K562 (cell line): ENCODE data around the gene SAP30BP. TPM values are rescaled to one million over a fixed set of nuclear protein-coding genes. Genes with fewer than 3 reads are reported as not detected.

ENCODE experiments used
- ATAC-seq: fragments of 200-7000 bp; cut with Tn5 transposase; 3 replicates; pipeline ENCODE4 v1.9.1; 2020; ENCODE audit warnings: moderate library complexity
- BruUV-seq: library from RNA; stranded (reverse); fragments of 400-500 nt; replicated peaks from 2 replicates; lab custom pipeline; 2021; lab: Mats Ljungman, UMichigan
- CTCF ChIA-PET: fragments of 300-600 bp; formaldehyde crosslinking; extraction: SDS; loops from one replicate; lab custom pipeline; 2021; ENCODE audit warnings: low intra/inter-chr PET ratio; lab: Yijun Ruan, JAX
- POLR2A ChIA-PET: fragments of 300-600, 350-650 bp; sonication (Branson Sonifier 250); formaldehyde crosslinking; extraction: SDS; loops from one replicate; lab custom pipeline; 2021; ENCODE audit warnings: antibody characterized with exemption, inconsistent platforms; lab: Yijun Ruan, JAX
- DNase-seq, 4 experiments: peaks; one replicate each; pipeline versions ENCODE4 v3.0.0 to v3.0.0-alpha.2; 2011 to 2018; ENCODE audit warnings: low spot score in 3 of 4, mixed read lengths in 3 of 4; ENCODE audit errors: extremely low read depth in 1 of 4
- FAIRE-seq: peaks from 2 replicates; lab custom pipeline; 2011; peaks lifted over from hg19 to GRCh38; lab: Jason Lieb, UNC
- H2AFZ ChIP-seq: 2 replicates; pipeline ENCODE4 v1.6.0; 2011; ENCODE audit warnings: low read depth, low read length, control low read depth, inconsistent platforms
- H3K27ac ChIP-seq: fragments of 200-600 bp; 3 replicates; pipeline ENCODE4 v1.8.0; 2011; ENCODE audit warnings: low read depth, mild to moderate bottlenecking, control low read depth, inconsistent platforms, low read length, moderate library complexity, mixed read lengths; ENCODE audit errors: extremely low read depth
- H3K27me3 ChIP-seq, 2 experiments: fragments of 300-600 bp in 1 of 2; 2 replicates in 1 of 2; 3 replicates in 1 of 2; pipeline versions ENCODE4 v1.6.0 to v1.8.0; 2011; ENCODE audit warnings: inconsistent platforms in 2 of 2, low read length in 2 of 2, mild to moderate bottlenecking in 1 of 2, mixed read lengths in 1 of 2, moderate library complexity in 1 of 2; ENCODE audit not compliant: control insufficient read depth in 2 of 2, insufficient read depth in 2 of 2
- H3K36me3 ChIP-seq: fragments of 300-600 bp; 3 replicates; pipeline ENCODE4 v1.8.0; 2011; ENCODE audit warnings: mild to moderate bottlenecking, low read length, inconsistent platforms; ENCODE audit not compliant: control insufficient read depth, insufficient read depth
- H3K4me1 ChIP-seq, 2 experiments: fragments of 200-600 bp in 1 of 2; replicated peaks in 1 of 2; 2 replicates in 1 of 2; 3 replicates in 1 of 2; pipeline versions ENCODE4 v1.5.1 to v1.8.0; 2011; ENCODE audit warnings: inconsistent platforms in 2 of 2, low read length in 2 of 2, mild to moderate bottlenecking in 1 of 2, mixed read lengths in 1 of 2, moderate library complexity in 1 of 2; ENCODE audit not compliant: control insufficient read depth in 2 of 2, insufficient read depth in 2 of 2
- H3K4me2 ChIP-seq: 2 replicates; pipeline ENCODE4 v1.6.1; 2011; ENCODE audit warnings: low read length, control low read depth, inconsistent platforms, mixed read lengths; ENCODE audit not compliant: insufficient read depth
- H3K4me3 ChIP-seq: fragments of 200-600 bp; sonication (generic), shearing (Covaris generic); 2 replicates; pipeline ENCODE4 v1.5.1; 2016; ENCODE audit warnings: control low read depth, inconsistent platforms
- H3K79me2 ChIP-seq: fragments of 200-600 bp; 3 replicates; pipeline ENCODE4 v1.8.0; 2011; ENCODE audit warnings: low read length, inconsistent platforms; ENCODE audit not compliant: control insufficient read depth, insufficient read depth
- H3K9ac ChIP-seq, 2 experiments: 2 replicates each; pipeline versions ENCODE4 v1.6.0 to v1.6.1; 2011; ENCODE audit warnings: low read depth in 2 of 2, low read length in 2 of 2, control low read depth in 1 of 2, inconsistent platforms in 1 of 2, mild to moderate bottlenecking in 1 of 2, mixed read lengths in 1 of 2; ENCODE audit not compliant: insufficient read depth in 1 of 2
- H3K9me1 ChIP-seq: one replicate; pipeline ENCODE4 v1.6.0; 2011; ENCODE audit warnings: inconsistent platforms, mild to moderate bottlenecking, low read length, moderate library complexity; ENCODE audit not compliant: control insufficient read depth, insufficient read depth
- H3K9me3 ChIP-seq: replicated peaks from 2 replicates; pipeline ENCODE4 v1.5.1; 2011; ENCODE audit warnings: low read depth, low read length, inconsistent platforms; ENCODE audit not compliant: control insufficient read depth, insufficient read depth
- H4K20me1 ChIP-seq: replicated peaks from 2 replicates; pipeline ENCODE4 v1.6.1; 2011; ENCODE audit warnings: low read length, inconsistent platforms, mixed read lengths; ENCODE audit not compliant: control insufficient read depth, insufficient read depth
- ATF1 ChIP-seq, 2 experiments: fragments of 450-650 bp in 1 of 2; IDR thresholded peaks; 2 replicates each; pipeline ENCODE4 v1.6.1; 2016; ENCODE audit warnings: missing compliant biosample characterization in 1 of 2, missing genetic modification characterization in 1 of 2
- CC2D1A ChIP-seq: fragments of 450-650 bp; IDR thresholded peaks from 2 replicates; pipeline ENCODE4 v1.6.1; 2017; ENCODE audit warnings: mild to moderate bottlenecking
- GATAD2A ChIP-seq: fragments of 450-650 bp; IDR thresholded peaks from 2 replicates; pipeline ENCODE4 v1.6.1; 2017
- HDAC1 ChIP-seq, 2 experiments: fragments of 450-650 bp; IDR thresholded peaks; 2 replicates each; pipeline ENCODE4 v1.6.1; 2016 to 2017; ENCODE audit warnings: inconsistent platforms in 1 of 2, mild to moderate bottlenecking in 1 of 2, moderate library complexity in 1 of 2
- HDAC3 ChIP-seq: fragments of 450-650 bp; IDR thresholded peaks from 2 replicates; pipeline ENCODE4 v1.6.1; 2018; ENCODE audit warnings: borderline replicate concordance, mild to moderate bottlenecking, moderate library complexity; ENCODE audit not compliant: partially characterized antibody
- POLR3A ChIP-seq: IDR thresholded peaks from 2 replicates; pipeline ENCODE4 v1.6.1; 2011; ENCODE audit warnings: borderline replicate concordance, mild to moderate bottlenecking, moderate library complexity; ENCODE audit not compliant: insufficient read length, insufficient read depth; ENCODE audit errors: extremely low read depth
- STAT5B ChIP-seq: fragments of 250-450 bp; sonication (Bioruptor Pico); IDR thresholded peaks from 2 replicates; pipeline ENCODE4 v1.8.0; 2021; ENCODE audit warnings: mild to moderate bottlenecking, inconsistent platforms
- WGBS: fragments of 100-300 bp; shearing (Covaris generic); methylation state at CpG from one replicate; pipeline ENCODE4 v1.1.6; 2016; ENCODE audit warnings: low coverage, mixed read lengths; ENCODE audit not compliant: insufficient coverage; ENCODE audit errors: missing lambda C conversion rate; 5-methylcytosine and 5-hydroxymethylcytosine counted together
- in situ Hi-C: fragments of 300-500 bp; cut with MboI; formaldehyde crosslinking; loops from 4 replicates; pipeline ENCODE4 v1.15.0; 2018; ENCODE audit warnings: inconsistent platforms, mixed read lengths
- intact Hi-C: fragments of 100-400 bp; cut with micrococcal nuclease; formaldehyde crosslinking; loops from 2 replicates; pipeline ENCODE4 v1.14.2; 2022
- polyA plus RNA-seq, 8 experiments: library from polyadenylated mRNA; depleted of rRNA in 4 of 8; stranded (reverse) in 5 of 8; unstranded in 3 of 8; fragments of >200 nt; fragmentation: Nextera tagmentation in 2 of 8; fragmentation: Illumina TruSeq in 1 of 8; extraction: Ambion mirVana in 2 of 8; extraction: Trizol in 1 of 8; gene quantifications; 2 replicates each; pipeline versions ENCODE4 v1.2.1 to v1.2.3, GENCODE V29; 2011 to 2014; ENCODE audit warnings: inconsistent platforms in 1 of 8, missing spikeins in 1 of 8
- total RNA-seq, 7 experiments: library from RNA; depleted of rRNA in 6 of 7; stranded (reverse); fragments of >200 nt in 6 of 7; fragmentation: Illumina TruSeq in 2 of 7; extraction: Trizol in 2 of 7; gene quantifications; 2 replicates each; pipeline versions ENCODE4 v1.2.1 to v1.2.3, GENCODE V29; 2011 to 2021; ENCODE audit warnings: low replicate concordance in 1 of 7
- TF ChIP-seq, protein P1 (sequence below): fragments of 250-450 bp; sonication (Bioruptor Pico); IDR thresholded peaks from 2 replicates; pipeline ENCODE4 v1.8.0; 2022; ENCODE audit warnings: moderate library complexity, mild to moderate bottlenecking, inconsistent platforms
- TF ChIP-seq, protein P2 (sequence below), 2 experiments: fragments of 250-450 bp in 1 of 2; fragments of 450-650 bp in 1 of 2; sonication (Bioruptor Pico) in 1 of 2; IDR thresholded peaks; 2 replicates each; pipeline versions ENCODE4 v1.6.1 to v1.8.0; 2016 to 2021; ENCODE audit warnings: mild to moderate bottlenecking in 2 of 2, moderate library complexity in 2 of 2, missing compliant biosample characterization in 1 of 2, missing genetic modification characterization in 1 of 2
- TF ChIP-seq, protein P3 (sequence below), 2 experiments: fragments of 450-650 bp in 1 of 2; sonication (generic) in 1 of 2; formaldehyde crosslinking in 1 of 2; IDR thresholded peaks; 2 replicates each; pipeline versions ENCODE4 v1.7.1 to v1.9.0; 2016 to 2022; ENCODE audit warnings: inconsistent platforms in 1 of 2, mild to moderate bottlenecking in 1 of 2, missing genetic modification reagents in 1 of 2

Gene SAP30BP
- total and polyA plus RNA-seq, 9 of the 15 experiments (the other 6 are each of a cell fraction or from before 2014, with no cell fraction given): 45.3 to 154 (median 71.7) TPM

DNA sequence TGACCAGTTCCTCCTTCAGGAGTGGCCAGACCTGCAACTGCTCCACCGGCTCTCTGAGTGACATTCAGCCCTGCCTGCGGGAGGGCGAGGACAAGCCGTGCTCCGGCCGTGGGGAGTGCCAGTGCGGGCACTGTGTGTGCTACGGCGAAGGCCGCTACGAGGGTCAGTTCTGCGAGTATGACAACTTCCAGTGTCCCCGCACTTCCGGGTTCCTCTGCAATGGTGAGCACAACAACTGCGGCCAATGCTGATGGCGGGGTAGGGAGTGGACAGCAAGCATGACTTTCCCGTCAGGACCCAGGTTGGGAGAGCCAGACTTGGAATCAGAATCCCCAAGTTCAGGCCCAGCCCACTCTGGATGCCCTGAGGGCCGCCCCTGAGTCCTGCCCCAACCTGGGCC, 66.3 kb downstream of the SAP30BP start:
- FAIRE-seq: no peak
- Histone ChIP-seq H2AFZ (no peak overlapping the region), H4K20me1 (no peaks in the 10 kb centered on the region), H3K9ac (peak overlapping the region in 1 of 2 experiments; percentile 10; a peak in 1 of 4 replicates), H3K36me3 (no peaks in the 10 kb centered on the region), H3K9me3 (no peaks in the 10 kb centered on the region), H3K27me3 (peaks cover 0 to 20% of the 10 kb centered on the region in 2 experiments; a peak in 3 of 5 replicates), H3K79me2 (no peaks in the 10 kb centered on the region), H3K4me3 (no peak overlapping the region), H3K27ac (no peak overlapping the region), H3K4me2 (no peak overlapping the region), H3K9me1 (no peaks in the 10 kb centered on the region), H3K4me1 (peaks cover 0 to 49% of the 10 kb centered on the region in 2 experiments; a peak in 2 of 5 replicates)
- POLR2A ChIA-PET: interaction anchor here (0.5 kb wide), 1 partner anchor 99 kb away, joined by 3 read pairs; no protein-coding TSS in a partner anchor
- no TSS peak for BruUV-seq
- whole genome bisulfite sequencing: 56% methylated on average over 18 of the region's 18 CpGs
- DNase-seq: no peak
- intact Hi-C loops (no loop called here), in situ Hi-C loops (no loop called here)
- ATAC-seq: no peak
- CTCF ChIA-PET: no interaction called here
- TF ChIP-seq, protein P1, sequence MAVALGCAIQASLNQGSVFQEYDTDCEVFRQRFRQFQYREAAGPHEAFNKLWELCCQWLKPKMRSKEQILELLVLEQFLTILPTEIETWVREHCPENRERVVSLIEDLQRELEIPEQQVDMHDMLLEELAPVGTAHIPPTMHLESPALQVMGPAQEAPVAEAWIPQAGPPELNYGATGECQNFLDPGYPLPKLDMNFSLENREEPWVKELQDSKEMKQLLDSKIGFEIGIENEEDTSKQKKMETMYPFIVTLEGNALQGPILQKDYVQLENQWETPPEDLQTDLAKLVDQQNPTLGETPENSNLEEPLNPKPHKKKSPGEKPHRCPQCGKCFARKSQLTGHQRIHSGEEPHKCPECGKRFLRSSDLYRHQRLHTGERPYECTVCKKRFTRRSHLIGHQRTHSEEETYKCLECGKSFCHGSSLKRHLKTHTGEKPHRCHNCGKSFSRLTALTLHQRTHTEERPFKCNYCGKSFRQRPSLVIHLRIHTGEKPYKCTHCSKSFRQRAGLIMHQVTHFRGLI: no peak
- TF ChIP-seq, protein P2, sequence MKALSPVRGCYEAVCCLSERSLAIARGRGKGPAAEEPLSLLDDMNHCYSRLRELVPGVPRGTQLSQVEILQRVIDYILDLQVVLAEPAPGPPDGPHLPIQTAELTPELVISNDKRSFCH (CRISPR knock-in tag; IDR thresholded peaks at IDR 0.05): no peak
- TF ChIP-seq, protein P2 (tag; IDR thresholded peaks at IDR 0.05): no peak
- no peak for TF ChIP-seq GATAD2A
- TF ChIP-seq ATF1 (CRISPR knock-in tag; IDR thresholded peaks at IDR 0.05): no peak
- TF ChIP-seq ATF1 (tag; IDR thresholded peaks at IDR 0.05): no peak
- no peak for TF ChIP-seq HDAC3
- no peak for TF ChIP-seq POLR3A
- TF ChIP-seq, protein P3, sequence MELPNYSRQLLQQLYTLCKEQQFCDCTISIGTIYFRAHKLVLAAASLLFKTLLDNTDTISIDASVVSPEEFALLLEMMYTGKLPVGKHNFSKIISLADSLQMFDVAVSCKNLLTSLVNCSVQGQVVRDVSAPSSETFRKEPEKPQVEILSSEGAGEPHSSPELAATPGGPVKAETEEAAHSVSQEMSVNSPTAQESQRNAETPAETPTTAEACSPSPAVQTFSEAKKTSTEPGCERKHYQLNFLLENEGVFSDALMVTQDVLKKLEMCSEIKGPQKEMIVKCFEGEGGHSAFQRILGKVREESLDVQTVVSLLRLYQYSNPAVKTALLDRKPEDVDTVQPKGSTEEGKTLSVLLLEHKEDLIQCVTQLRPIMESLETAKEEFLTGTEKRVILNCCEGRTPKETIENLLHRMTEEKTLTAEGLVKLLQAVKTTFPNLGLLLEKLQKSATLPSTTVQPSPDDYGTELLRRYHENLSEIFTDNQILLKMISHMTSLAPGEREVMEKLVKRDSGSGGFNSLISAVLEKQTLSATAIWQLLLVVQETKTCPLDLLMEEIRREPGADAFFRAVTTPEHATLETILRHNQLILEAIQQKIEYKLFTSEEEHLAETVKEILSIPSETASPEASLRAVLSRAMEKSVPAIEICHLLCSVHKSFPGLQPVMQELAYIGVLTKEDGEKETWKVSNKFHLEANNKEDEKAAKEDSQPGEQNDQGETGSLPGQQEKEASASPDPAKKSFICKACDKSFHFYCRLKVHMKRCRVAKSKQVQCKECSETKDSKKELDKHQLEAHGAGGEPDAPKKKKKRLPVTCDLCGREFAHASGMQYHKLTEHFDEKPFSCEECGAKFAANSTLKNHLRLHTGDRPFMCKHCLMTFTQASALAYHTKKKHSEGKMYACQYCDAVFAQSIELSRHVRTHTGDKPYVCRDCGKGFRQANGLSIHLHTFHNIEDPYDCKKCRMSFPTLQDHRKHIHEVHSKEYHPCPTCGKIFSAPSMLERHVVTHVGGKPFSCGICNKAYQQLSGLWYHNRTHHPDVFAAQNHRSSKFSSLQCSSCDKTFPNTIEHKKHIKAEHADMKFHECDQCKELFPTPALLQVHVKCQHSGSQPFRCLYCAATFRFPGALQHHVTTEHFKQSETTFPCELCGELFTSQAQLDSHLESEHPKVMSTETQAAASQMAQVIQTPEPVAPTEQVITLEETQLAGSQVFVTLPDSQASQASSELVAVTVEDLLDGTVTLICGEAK (IDR thresholded peaks at IDR 0.05): no peak
- TF ChIP-seq, protein P3 (CRISPR knock-in tag; IDR thresholded peaks at IDR 0.05): no peak
- TF ChIP-seq CC2D1A: no peak
- no peak for TF ChIP-seq STAT5B
- no peak for TF ChIP-seq HDAC1 (IDR thresholded peaks at IDR 0.05)
